Hepatocyte (in vitro differentiated cells): ENCODE measurements around the gene RPS6KA1.

Source experiments
- CTCF ChIP-seq: fragments of 200-600 bp; sonication (generic); IDR thresholded peaks from 2 replicates; pipeline ENCODE4 v1.5.1; 2016; ENCODE audit warnings: antibody characterized with exemption, mild to moderate bottlenecking; ENCODE audit not compliant: poor library complexity
- EZH2 ChIP-seq: fragments of 200-600 bp; sonication (generic); IDR thresholded peaks from 2 replicates; pipeline ENCODE4 v1.6.1; 2016; ENCODE audit warnings: antibody characterized with exemption, mild to moderate bottlenecking, borderline replicate concordance

DNA sequence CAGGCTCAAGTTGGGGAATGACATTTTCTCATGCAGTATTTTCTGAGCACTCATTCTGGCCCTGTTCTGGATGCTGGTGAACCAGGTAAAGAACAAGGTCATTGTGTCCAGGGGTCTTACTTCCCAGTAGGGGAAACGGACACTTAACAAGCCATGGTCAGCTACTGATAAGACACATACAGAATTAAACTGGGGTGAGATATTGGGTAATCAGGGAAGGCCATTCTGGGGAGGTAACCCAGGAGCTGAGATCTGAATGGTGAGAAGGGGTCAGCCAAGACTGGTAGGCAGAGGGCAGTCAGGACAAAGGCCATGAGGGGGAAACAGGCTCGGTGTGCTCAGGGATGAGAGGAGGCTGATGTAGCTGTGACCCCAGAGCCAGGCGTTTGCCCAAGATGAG lies 45.8 kb downstream of the RPS6KA1 start:
- no peak for TF ChIP-seq CTCF
- TF ChIP-seq EZH2, result no peak
